Gastrocnemius medialis (tissue), 4 donors: ENCODE data around the gene PTAR1.

Source experiments
- CTCF ChIP-seq, 5 experiments: fragments of 450-650 bp in 3 of 5; fragments of 200-600 bp in 2 of 5; sonication (generic) in 2 of 5; IDR thresholded peaks in 4 of 5; conservative IDR thresholded peaks in 1 of 5; 1 replicate in 4 of 5; 2 replicates in 1 of 5; pipeline ENCODE4 v1.5.1; 2016 to 2019; ENCODE audit warnings: antibody characterized with exemption in 5 of 5, mild to moderate bottlenecking in 3 of 5, moderate library complexity in 3 of 5
- POLR2A ChIP-seq, 2 donors: fragments of 450-650 bp; IDR thresholded peaks; one replicate each; pipeline ENCODE4 v1.6.1; 2017; ENCODE audit warnings: antibody characterized with exemption in 2 of 2, mild to moderate bottlenecking in 2 of 2, moderate library complexity in 2 of 2

GRCh38 chr9:69672596-69673310, 87.1 kb downstream of the PTAR1 start:
- TF ChIP-seq CTCF (IDR thresholded peaks at IDR 0.05 in 4 of 5, conservative IDR thresholded peaks at IDR 0.05 in 1 of 5) (peak; percentile 58 to 91 (median 84)), POLR2A (IDR thresholded peaks at IDR 0.05) (no peak)
